Measurements from ENCODE around the gene TTC21B.

The TTC21B gene

GRCh38 chr2:165920748-165921147 lies 32.8 kb downstream of the TTC21B start:
- DNase-seq, result no peak

GRCh38 chr2:165913636-165914035 lies 39.9 kb downstream of the TTC21B start:
- no peak for DNase-seq

- DNase-seq, result no peak
Measured at GRCh38 chr2:165911981-165912380, 41.6 kb downstream of the TTC21B start.

- no peak for DNase-seq
Measured at GRCh38 chr2:165911231-165911630, 42.3 kb downstream of the TTC21B start.

GRCh38 chr2:165909466-165909865 lies 44.1 kb downstream of the TTC21B start:
- no peak for DNase-seq

- DNase-seq, result no peak
Measured at GRCh38 chr2:165905854-165906253, 47.7 kb downstream of the TTC21B start.

- no peak for DNase-seq
Measured at GRCh38 chr2:165905269-165905668, 48.3 kb downstream of the TTC21B start.

GRCh38 chr2:165904432-165904831 lies 49.1 kb downstream of the TTC21B start:
- no peak for DNase-seq

- DNase-seq, result no peak
Measured at GRCh38 chr2:165903406-165903805, 50.2 kb downstream of the TTC21B start.

- DNase-seq, result no peak
Measured at GRCh38 chr2:165902934-165903333, 50.6 kb downstream of the TTC21B start.

- no peak for DNase-seq
Measured at GRCh38 chr2:165901620-165902298, 51.8 kb downstream of the TTC21B start.

- no peak for DNase-seq
Measured at GRCh38 chr2:165899311-165899710, 54.3 kb downstream of the TTC21B start.

GRCh38 chr2:165898381-165898780 lies 55.2 kb downstream of the TTC21B start:
- no peak for DNase-seq

- no peak for DNase-seq
Measured at GRCh38 chr2:165897726-165898125, 55.9 kb downstream of the TTC21B start.

GRCh38 chr2:165897074-165897473 lies 56.5 kb downstream of the TTC21B start:
- no peak for DNase-seq

- no peak for DNase-seq
Measured at GRCh38 chr2:165895974-165896373, 57.6 kb downstream of the TTC21B start.

GRCh38 chr2:165893556-165893955 lies 60.0 kb downstream of the TTC21B start:
- no peak for DNase-seq

- DNase-seq, result no peak
Measured at GRCh38 chr2:165892526-165892925, 61.0 kb downstream of the TTC21B start.

- no peak for DNase-seq
Measured at GRCh38 chr2:165891943-165892342, 61.6 kb downstream of the TTC21B start.

GRCh38 chr2:165891345-165891744 lies 62.2 kb downstream of the TTC21B start:
- DNase-seq, result no peak

- DNase-seq, result no peak
Measured at GRCh38 chr2:165889798-165890197, 63.8 kb downstream of the TTC21B start.

- no peak for DNase-seq
Measured at GRCh38 chr2:165889158-165889557, 64.4 kb downstream of the TTC21B start.

GRCh38 chr2:165888171-165888570 lies 65.4 kb downstream of the TTC21B start:
- no peak for DNase-seq

GRCh38 chr2:165886487-165887146 lies 67.0 kb downstream of the TTC21B start:
- DNase-seq, result no peak

Measured in stimulated activated CD4-positive, alpha-beta T cell treated with anti-CD3 and anti-CD28 coated beads, Interleukin-1b, Interleukin-23, amount 100 ng/mL, for 48 hours (primary cell).